Transverse colon (tissue), 4 donors: ENCODE data around the gene TLR6. TPM values are rescaled to one million over a fixed set of nuclear protein-coding genes. Genes with fewer than 3 reads are reported as not detected.

Source experiments
- DNase-seq: peaks from one replicate; pipeline ENCODE4 v3.0.0-alpha.2; 2019
- H3K27ac ChIP-seq, 4 donors: fragments of 200-600 bp; sonication (generic); 2 replicates each; pipeline ENCODE4 v1.5.1; 2016 to 2018; ENCODE audit warnings: inconsistent platforms in 4 of 4
- H3K27me3 ChIP-seq: fragments of 200-600 bp; sonication (generic); 2 replicates; pipeline ENCODE4 v1.5.1; 2017; ENCODE audit warnings: inconsistent platforms
- H3K36me3 ChIP-seq, 4 donors: fragments of 200-600 bp; sonication (generic); 2 replicates each; pipeline ENCODE4 v1.5.1; 2017 to 2019; ENCODE audit warnings: inconsistent platforms in 4 of 4
- H3K4me1 ChIP-seq, 4 donors: fragments of 200-600 bp; sonication (generic); 2 replicates each; pipeline ENCODE4 v1.5.1; 2017 to 2020; ENCODE audit warnings: inconsistent platforms in 4 of 4
- H3K4me3 ChIP-seq, 4 donors: fragments of 200-600 bp; sonication (generic); 1 replicate in 1 of 4; 2 replicates in 3 of 4; pipeline versions ENCODE4 v1.5.1 to v1.6.1; 2017 to 2019; ENCODE audit warnings: inconsistent platforms in 4 of 4
- H3K9me3 ChIP-seq, 2 donors: fragments of 200-600 bp; sonication (generic); 2 replicates each; pipeline ENCODE4 v1.5.1; 2017 to 2019; ENCODE audit warnings: inconsistent platforms in 2 of 2
- EP300 ChIP-seq: sonication (generic); formaldehyde crosslinking; IDR thresholded peaks from one replicate; pipeline ENCODE4 v1.6.1; 2017; ENCODE audit warnings: antibody characterized with exemption, low read depth
- POLR2A ChIP-seq: fragments of 450-650 bp; IDR thresholded peaks from one replicate; pipeline ENCODE4 v1.6.1; 2016; ENCODE audit warnings: antibody characterized with exemption, mild to moderate bottlenecking, moderate library complexity
- POLR2AphosphoS5 ChIP-seq, 3 donors: sonication (generic); formaldehyde crosslinking; IDR thresholded peaks; one replicate each; pipeline ENCODE4 v1.6.1; 2016; ENCODE audit warnings: antibody characterized with exemption in 3 of 3
- WGBS, 2 donors: methylation state at CpG; one replicate each; pipeline ENCODE4 v1.1.5; 2018; ENCODE audit warnings: low coverage in 1 of 2; 5-methylcytosine and 5-hydroxymethylcytosine counted together
- in situ Hi-C, 4 donors: fragments of 200-750 bp; cut with MboI; loops; one replicate each; pipeline versions ENCODE4 v1.15.0 to v1.15.1; 2017; ENCODE audit warnings: low sequenced_read_pairs in 3 of 4, low pct_ligation_motif_present in 1 of 4, low pct_unique_long_range_greater_than_20kb in 1 of 4
- intact Hi-C: fragments of 100-400 bp; cut with DNase I; formaldehyde crosslinking; loops from one replicate; pipeline ENCODE4 v1.15.1; 2023; ENCODE audit warnings: low total_unique reads
- small RNA-seq, 4 donors: library from RNA; depleted of rRNA; stranded (forward); fragments of <200 nt; gene quantifications; one replicate each; pipeline ENCODE3, GENCODE V24; 2016
- total RNA-seq, 4 donors: library from RNA; depleted of rRNA; stranded (reverse); fragments of >200 nt; gene quantifications; one replicate each; pipeline ENCODE4 v1.1.0, GENCODE V29; 2016
- TF ChIP-seq, protein P1 (sequence below), 5 experiments: fragments of 200-600 bp in 3 of 5; fragments of 450-650 bp in 2 of 5; sonication (generic) in 3 of 5; IDR thresholded peaks; 1 replicate in 2 of 5; 2 replicates in 3 of 5; pipeline ENCODE4 v1.5.1; 2016 to 2017; ENCODE audit warnings: antibody characterized with exemption in 5 of 5, inconsistent platforms in 3 of 5, mild to moderate bottlenecking in 2 of 5, moderate library complexity in 1 of 5

TLR6 gene
- total RNA-seq, 4 donors from 2014 or later = 1.6 to 5.9 (median 3.3) TPM

DNA sequence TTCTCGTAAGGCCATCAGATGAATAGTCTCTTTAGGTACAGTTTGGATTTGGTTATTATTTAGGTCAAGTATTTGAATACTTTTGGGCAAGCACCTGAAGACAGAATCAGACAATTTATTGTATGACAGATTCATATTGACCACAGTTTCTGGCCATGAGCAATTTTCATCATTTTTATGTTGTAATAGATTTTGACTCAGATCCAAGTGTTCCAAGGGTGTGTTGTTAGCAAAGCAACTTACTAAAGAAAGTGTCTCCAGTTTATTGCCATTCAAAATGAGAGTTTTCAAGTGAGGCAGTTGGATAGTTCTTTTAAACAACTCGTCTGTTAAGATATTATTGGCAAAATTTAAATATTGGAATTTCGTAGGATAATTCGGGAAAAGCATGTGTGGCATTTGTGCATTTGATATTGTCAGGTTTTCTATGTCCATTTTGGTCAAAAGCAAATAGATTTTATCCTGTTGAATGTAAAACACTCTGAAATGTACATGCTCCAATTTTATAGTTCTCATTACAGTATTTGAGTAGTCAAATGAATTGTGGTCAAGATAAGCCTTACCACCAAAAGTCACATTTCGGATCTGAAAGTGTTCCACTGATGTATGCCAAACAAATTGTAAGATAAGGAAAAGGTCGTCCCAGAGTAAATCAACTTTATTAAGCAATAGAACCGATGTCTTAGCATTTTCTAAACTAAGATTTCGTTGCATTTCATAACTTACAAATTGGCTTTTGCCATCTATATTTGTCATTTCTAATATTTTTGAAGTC, 82.2 kb downstream of the TLR6 start:
- intact Hi-C loops (no loop called here), in situ Hi-C loops (loop anchor here in 2 of 4 donors (25.0 kb wide), 1 partner anchor 363 kb away; no protein-coding TSS in a partner anchor)
- Histone ChIP-seq H3K9me3 (no peaks in the 10 kb centered on the region), H3K36me3 (no peaks in the 10 kb centered on the region), H3K27ac (no peak overlapping the region), H3K4me1 (no peaks in the 10 kb centered on the region), H3K4me3 (no peak overlapping the region), H3K27me3 (no peaks in the 10 kb centered on the region)
- WGBS, 2 donors = 62 to 63% methylated on average over 8 of the region's 8 CpGs
- DNase-seq = no peak
- TF ChIP-seq POLR2AphosphoS5 (IDR thresholded peaks at IDR 0.05) = no peak
- TF ChIP-seq, protein P1, sequence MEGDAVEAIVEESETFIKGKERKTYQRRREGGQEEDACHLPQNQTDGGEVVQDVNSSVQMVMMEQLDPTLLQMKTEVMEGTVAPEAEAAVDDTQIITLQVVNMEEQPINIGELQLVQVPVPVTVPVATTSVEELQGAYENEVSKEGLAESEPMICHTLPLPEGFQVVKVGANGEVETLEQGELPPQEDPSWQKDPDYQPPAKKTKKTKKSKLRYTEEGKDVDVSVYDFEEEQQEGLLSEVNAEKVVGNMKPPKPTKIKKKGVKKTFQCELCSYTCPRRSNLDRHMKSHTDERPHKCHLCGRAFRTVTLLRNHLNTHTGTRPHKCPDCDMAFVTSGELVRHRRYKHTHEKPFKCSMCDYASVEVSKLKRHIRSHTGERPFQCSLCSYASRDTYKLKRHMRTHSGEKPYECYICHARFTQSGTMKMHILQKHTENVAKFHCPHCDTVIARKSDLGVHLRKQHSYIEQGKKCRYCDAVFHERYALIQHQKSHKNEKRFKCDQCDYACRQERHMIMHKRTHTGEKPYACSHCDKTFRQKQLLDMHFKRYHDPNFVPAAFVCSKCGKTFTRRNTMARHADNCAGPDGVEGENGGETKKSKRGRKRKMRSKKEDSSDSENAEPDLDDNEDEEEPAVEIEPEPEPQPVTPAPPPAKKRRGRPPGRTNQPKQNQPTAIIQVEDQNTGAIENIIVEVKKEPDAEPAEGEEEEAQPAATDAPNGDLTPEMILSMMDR (IDR thresholded peaks at IDR 0.05) = no peak
- no peak for TF ChIP-seq EP300
- TF ChIP-seq POLR2A = no peak

Small RNA genes within 50 kb of the gene (small RNA-seq; reads per million reads assigned to genes)
- gene MIR574 = 20.0 to 58.9 (median 46.7) reads per million in 4 donors

Other genes with a start within 250 kb of the TLR6 start
- 100 to 1,000 TPM; 111 to 174 (median 132) TPM for gene KLF3, start 192.6 kb downstream of the TLR6 start, total RNA-seq
- gene TLR10, start 73.8 kb downstream of the TLR6 start, total RNA-seq = 1 to 10 TPM in 1 of 4 donors, not detected in 3; 4.6 TPM
- 10 to 100 TPM in 1 of 4 donors, 1 to 10 TPM in 2, under 1 TPM in 1; 0.20 to 14.0 (median 6.1) TPM for gene TLR1, start 52.0 kb downstream of the TLR6 start, total RNA-seq
- gene FAM114A1, start 11.0 kb upstream of the TLR6 start, total RNA-seq = 100 to 1,000 TPM in 3 of 4 donors, 10 to 100 TPM in 1; 52.4 to 121 (median 115) TPM
- gene TMEM156, start 175.6 kb upstream of the TLR6 start, total RNA-seq = 1 to 10 TPM in 1 of 4 donors, under 1 TPM in 1, not detected in 2; 0.96 to 2.9 TPM
- 10 to 100 TPM; 13.5 to 27.3 (median 21.3) TPM for gene KLHL5, start 205.4 kb upstream of the TLR6 start, total RNA-seq